K562 (cell line): ENCODE data around the gene SPTLC2. TPM values are rescaled to one million over a fixed set of nuclear protein-coding genes. Genes with fewer than 3 reads are reported as not detected.
A peak's percentile ranks its signal among the peaks of the same experiment; 100 is the strongest.

ENCODE experiments used
- ATAC-seq: fragments of 200-7000 bp; cut with Tn5 transposase; 3 replicates; pipeline ENCODE4 v1.9.1; 2020; ENCODE audit warnings: moderate library complexity
- BruUV-seq: library from RNA; stranded (reverse); fragments of 400-500 nt; replicated peaks from 2 replicates; lab custom pipeline; 2021; lab: Mats Ljungman, UMichigan
- CTCF ChIA-PET: fragments of 300-600 bp; formaldehyde crosslinking; extraction: SDS; loops from one replicate; lab custom pipeline; 2021; ENCODE audit warnings: low intra/inter-chr PET ratio; lab: Yijun Ruan, JAX
- POLR2A ChIA-PET: fragments of 300-600, 350-650 bp; sonication (Branson Sonifier 250); formaldehyde crosslinking; extraction: SDS; loops from one replicate; lab custom pipeline; 2021; ENCODE audit warnings: antibody characterized with exemption, inconsistent platforms; lab: Yijun Ruan, JAX
- DNase-seq, 4 experiments: peaks; one replicate each; pipeline versions ENCODE4 v3.0.0 to v3.0.0-alpha.2; 2011 to 2018; ENCODE audit warnings: low spot score in 3 of 4, mixed read lengths in 3 of 4; ENCODE audit errors: extremely low read depth in 1 of 4
- FAIRE-seq: peaks from 2 replicates; lab custom pipeline; 2011; peaks lifted over from hg19 to GRCh38; lab: Jason Lieb, UNC
- H2AFZ ChIP-seq: 2 replicates; pipeline ENCODE4 v1.6.0; 2011; ENCODE audit warnings: low read depth, low read length, control low read depth, inconsistent platforms
- H3K27ac ChIP-seq: fragments of 200-600 bp; 3 replicates; pipeline ENCODE4 v1.8.0; 2011; ENCODE audit warnings: low read depth, mild to moderate bottlenecking, control low read depth, inconsistent platforms, low read length, moderate library complexity, mixed read lengths; ENCODE audit errors: extremely low read depth
- H3K27me3 ChIP-seq, 2 experiments: fragments of 300-600 bp in 1 of 2; 2 replicates in 1 of 2; 3 replicates in 1 of 2; pipeline versions ENCODE4 v1.6.0 to v1.8.0; 2011; ENCODE audit warnings: inconsistent platforms in 2 of 2, low read length in 2 of 2, mild to moderate bottlenecking in 1 of 2, mixed read lengths in 1 of 2, moderate library complexity in 1 of 2; ENCODE audit not compliant: control insufficient read depth in 2 of 2, insufficient read depth in 2 of 2
- H3K36me3 ChIP-seq: fragments of 300-600 bp; 3 replicates; pipeline ENCODE4 v1.8.0; 2011; ENCODE audit warnings: mild to moderate bottlenecking, low read length, inconsistent platforms; ENCODE audit not compliant: control insufficient read depth, insufficient read depth
- H3K4me1 ChIP-seq, 2 experiments: fragments of 200-600 bp in 1 of 2; replicated peaks in 1 of 2; 2 replicates in 1 of 2; 3 replicates in 1 of 2; pipeline versions ENCODE4 v1.5.1 to v1.8.0; 2011; ENCODE audit warnings: inconsistent platforms in 2 of 2, low read length in 2 of 2, mild to moderate bottlenecking in 1 of 2, mixed read lengths in 1 of 2, moderate library complexity in 1 of 2; ENCODE audit not compliant: control insufficient read depth in 2 of 2, insufficient read depth in 2 of 2
- H3K4me2 ChIP-seq: 2 replicates; pipeline ENCODE4 v1.6.1; 2011; ENCODE audit warnings: low read length, control low read depth, inconsistent platforms, mixed read lengths; ENCODE audit not compliant: insufficient read depth
- H3K4me3 ChIP-seq: fragments of 200-600 bp; sonication (generic), shearing (Covaris generic); 2 replicates; pipeline ENCODE4 v1.5.1; 2016; ENCODE audit warnings: control low read depth, inconsistent platforms
- H3K79me2 ChIP-seq: fragments of 200-600 bp; 3 replicates; pipeline ENCODE4 v1.8.0; 2011; ENCODE audit warnings: low read length, inconsistent platforms; ENCODE audit not compliant: control insufficient read depth, insufficient read depth
- H3K9ac ChIP-seq, 2 experiments: 2 replicates each; pipeline versions ENCODE4 v1.6.0 to v1.6.1; 2011; ENCODE audit warnings: low read depth in 2 of 2, low read length in 2 of 2, control low read depth in 1 of 2, inconsistent platforms in 1 of 2, mild to moderate bottlenecking in 1 of 2, mixed read lengths in 1 of 2; ENCODE audit not compliant: insufficient read depth in 1 of 2
- H3K9me1 ChIP-seq: one replicate; pipeline ENCODE4 v1.6.0; 2011; ENCODE audit warnings: inconsistent platforms, mild to moderate bottlenecking, low read length, moderate library complexity; ENCODE audit not compliant: control insufficient read depth, insufficient read depth
- H3K9me3 ChIP-seq: replicated peaks from 2 replicates; pipeline ENCODE4 v1.5.1; 2011; ENCODE audit warnings: low read depth, low read length, inconsistent platforms; ENCODE audit not compliant: control insufficient read depth, insufficient read depth
- H4K20me1 ChIP-seq: replicated peaks from 2 replicates; pipeline ENCODE4 v1.6.1; 2011; ENCODE audit warnings: low read length, inconsistent platforms, mixed read lengths; ENCODE audit not compliant: control insufficient read depth, insufficient read depth
- ADNP ChIP-seq: fragments of 200-800 bp; sonication (Bioruptor generic); IDR thresholded peaks from 2 replicates; pipeline ENCODE4 v1.6.1; 2016; ENCODE audit warnings: missing genetic modification characterization, missing compliant biosample characterization
- CHD4 ChIP-seq: fragments of 200-600 bp; sonication (generic); IDR thresholded peaks from 3 replicates; pipeline ENCODE4 v1.6.1; 2012; ENCODE audit warnings: low read depth, mild to moderate bottlenecking, mixed read lengths, low read length, inconsistent platforms; ENCODE audit not compliant: insufficient read depth, insufficient replicate concordance, poor library complexity, severe bottlenecking
- CXXC5 ChIP-seq: fragments of 250-450 bp; sonication (Bioruptor Pico); IDR thresholded peaks from 2 replicates; pipeline ENCODE4 v1.8.0; 2022; ENCODE audit warnings: inconsistent platforms, mild to moderate bottlenecking, moderate library complexity
- EHMT2 ChIP-seq: fragments of 450-650 bp; IDR thresholded peaks from 2 replicates; pipeline ENCODE4 v1.6.1; 2018; ENCODE audit warnings: antibody characterized with exemption
- FOXP1 ChIP-seq: sonication (generic); formaldehyde crosslinking; IDR thresholded peaks from 2 replicates; pipeline ENCODE4 v1.8.0; 2022; ENCODE audit warnings: mild to moderate bottlenecking, missing genetic modification reagents
- HDGF ChIP-seq: fragments of 450-650 bp; IDR thresholded peaks from 2 replicates; pipeline ENCODE4 v1.6.1; 2016
- L3MBTL2 ChIP-seq: fragments of 450-650 bp; IDR thresholded peaks from 2 replicates; pipeline ENCODE4 v1.6.1; 2016; ENCODE audit warnings: mild to moderate bottlenecking, moderate library complexity
- MNT ChIP-seq, 2 experiments: fragments of 450-650 bp; conservative IDR thresholded peaks; 2 replicates each; pipeline ENCODE4 v1.6.1; 2017; ENCODE audit warnings: mild to moderate bottlenecking in 2 of 2, moderate library complexity in 2 of 2
- RBM39 ChIP-seq: fragments of 200-400 bp; formaldehyde crosslinking; optimal IDR thresholded peaks from 2 replicates; pipeline ENCODE3; 2018; ENCODE audit warnings: low read depth, low read length
- SAFB ChIP-seq: fragments of 200-400 bp; formaldehyde crosslinking; IDR thresholded peaks from 2 replicates; pipeline ENCODE4 v1.6.1; 2017; ENCODE audit warnings: low read depth, low read length, borderline replicate concordance
- ZNF586 ChIP-seq: fragments of 450-650 bp; formaldehyde crosslinking; conservative IDR thresholded peaks from 2 replicates; pipeline ENCODE4 v1.4.0; 2020; ENCODE audit warnings: mild to moderate bottlenecking, moderate library complexity
- ZNF592 ChIP-seq: fragments of 450-650 bp; IDR thresholded peaks from 2 replicates; pipeline ENCODE4 v1.6.1; 2017; ENCODE audit warnings: antibody characterized with exemption, mild to moderate bottlenecking
- WGBS: fragments of 100-300 bp; shearing (Covaris generic); methylation state at CpG from one replicate; pipeline ENCODE4 v1.1.6; 2016; ENCODE audit warnings: low coverage, mixed read lengths; ENCODE audit not compliant: insufficient coverage; ENCODE audit errors: missing lambda C conversion rate; 5-methylcytosine and 5-hydroxymethylcytosine counted together
- in situ Hi-C: fragments of 300-500 bp; cut with MboI; formaldehyde crosslinking; loops from 4 replicates; pipeline ENCODE4 v1.15.0; 2018; ENCODE audit warnings: inconsistent platforms, mixed read lengths
- intact Hi-C: fragments of 100-400 bp; cut with micrococcal nuclease; formaldehyde crosslinking; loops from 2 replicates; pipeline ENCODE4 v1.14.2; 2022
- polyA plus RNA-seq, 8 experiments: library from polyadenylated mRNA; depleted of rRNA in 4 of 8; stranded (reverse) in 5 of 8; unstranded in 3 of 8; fragments of >200 nt; fragmentation: Nextera tagmentation in 2 of 8; fragmentation: Illumina TruSeq in 1 of 8; extraction: Ambion mirVana in 2 of 8; extraction: Trizol in 1 of 8; gene quantifications; 2 replicates each; pipeline versions ENCODE4 v1.2.1 to v1.2.3, GENCODE V29; 2011 to 2014; ENCODE audit warnings: inconsistent platforms in 1 of 8, missing spikeins in 1 of 8
- total RNA-seq, 7 experiments: library from RNA; depleted of rRNA in 6 of 7; stranded (reverse); fragments of >200 nt in 6 of 7; fragmentation: Illumina TruSeq in 2 of 7; extraction: Trizol in 2 of 7; gene quantifications; 2 replicates each; pipeline versions ENCODE4 v1.2.1 to v1.2.3, GENCODE V29; 2011 to 2021; ENCODE audit warnings: low replicate concordance in 1 of 7
- TF ChIP-seq, protein P1 (sequence below): fragments of 450-650 bp; formaldehyde crosslinking; conservative IDR thresholded peaks from 2 replicates; pipeline ENCODE4 v1.4.0; 2022; ENCODE audit warnings: mild to moderate bottlenecking, missing genetic modification characterization

The SPTLC2 gene
- total and polyA plus RNA-seq, 9 of the 15 experiments (the other 6 are each of a cell fraction or from before 2014, with no cell fraction given) = 4.5 to 30.4 (median 14.0) TPM

- TF ChIP-seq SAFB (peak; percentile 72), L3MBTL2 (peak; percentile 42; the same call in 1 of the 2 replicates), CXXC5 (CRISPR knock-in tag) (peak; percentile 24; the same call in 1 of the 2 replicates), EHMT2 (no peak)
Observed at GRCh38 chr14:77498120-77498979, 118.1 kb downstream of the SPTLC2 start, which contains the start of gene ISM2 (continued).

GRCh38 chr14:77495334-77495733, 121.1 kb downstream of the SPTLC2 start:
- no peaks in the 10 kb centered on the region; the same call in 1 of the 2 replicates for H4K20me1 ChIP-seq
- no peak overlapping the region for H3K27ac ChIP-seq
- H3K4me2 ChIP-seq = no peak overlapping the region
- no TSS peak for BruUV-seq
- no peak overlapping the region for H3K9ac ChIP-seq
- H3K4me3 ChIP-seq = no peak overlapping the region
- WGBS = 30% methylated on average over 7 of the region's 7 CpGs
- H3K4me1 ChIP-seq = peaks cover 0 to 19% of the 10 kb centered on the region in 2 experiments; a peak in 3 of 5 replicates
- no peaks in the 10 kb centered on the region for H3K9me3 ChIP-seq
- no peaks in the 10 kb centered on the region for H3K9me1 ChIP-seq
- H3K27me3 ChIP-seq = peaks cover 8 to 30% of the 10 kb centered on the region in 2 experiments; a peak in 4 of 5 replicates
- no peak overlapping the region for H2AFZ ChIP-seq
- POLR2A ChIA-PET = interaction anchor here (0.9 to 1.4 kb wide), 2 partner anchors 10 to 15 kb away, joined by 3 read pairs; no protein-coding TSS in a partner anchor
- in situ Hi-C loops = no loop called here
- no peaks in the 10 kb centered on the region for H3K79me2 ChIP-seq
- no peak for FAIRE-seq
- DNase-seq = no peak
- H3K36me3 ChIP-seq = no peaks in the 10 kb centered on the region
- ATAC-seq = no peak
- CTCF ChIA-PET = no interaction called here
- intact Hi-C loops = no loop called here
- TF ChIP-seq CHD4 (no peak), ZNF592 (no peak), FOXP1 (CRISPR knock-in tag) (no peak), RBM39 (no peak), ADNP (no peak), MNT (conservative IDR thresholded peaks at IDR 0.05) (no peak), ZNF586 (CRISPR knock-in tag) (no peak), HDGF (no peak)
- TF ChIP-seq, protein P1, sequence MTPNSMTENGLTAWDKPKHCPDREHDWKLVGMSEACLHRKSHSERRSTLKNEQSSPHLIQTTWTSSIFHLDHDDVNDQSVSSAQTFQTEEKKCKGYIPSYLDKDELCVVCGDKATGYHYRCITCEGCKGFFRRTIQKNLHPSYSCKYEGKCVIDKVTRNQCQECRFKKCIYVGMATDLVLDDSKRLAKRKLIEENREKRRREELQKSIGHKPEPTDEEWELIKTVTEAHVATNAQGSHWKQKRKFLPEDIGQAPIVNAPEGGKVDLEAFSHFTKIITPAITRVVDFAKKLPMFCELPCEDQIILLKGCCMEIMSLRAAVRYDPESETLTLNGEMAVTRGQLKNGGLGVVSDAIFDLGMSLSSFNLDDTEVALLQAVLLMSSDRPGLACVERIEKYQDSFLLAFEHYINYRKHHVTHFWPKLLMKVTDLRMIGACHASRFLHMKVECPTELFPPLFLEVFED = no peak
